HEK293T (cell line): Measurements from ENCODE around the gene IFI30.

ENCODE experiments used
- BHLHE40 ChIP-seq: fragments of 450-650 bp; IDR thresholded peaks from 2 replicates; pipeline ENCODE4 v1.6.1; 2016; ENCODE audit warnings: mild to moderate bottlenecking, moderate library complexity, borderline replicate concordance
- CTBP1 ChIP-seq: fragments of 450-650 bp; IDR thresholded peaks from 2 replicates; pipeline ENCODE4 v1.6.1; 2016; ENCODE audit warnings: borderline replicate concordance
- ELF4 ChIP-seq: fragments of 450-650 bp; IDR thresholded peaks from 2 replicates; pipeline ENCODE4 v1.6.1; 2017; ENCODE audit warnings: antibody characterized with exemption
- FOXA1 ChIP-seq: fragments of 450-650 bp; IDR thresholded peaks from 2 replicates; pipeline ENCODE4 v1.6.1; 2016; ENCODE audit warnings: mild to moderate bottlenecking
- FOXK2 ChIP-seq: fragments of 450-650 bp; IDR thresholded peaks from 2 replicates; pipeline ENCODE4 v1.6.1; 2016; ENCODE audit warnings: mild to moderate bottlenecking
- FOXM1 ChIP-seq: fragments of 450-650 bp; IDR thresholded peaks from 2 replicates; pipeline ENCODE4 v1.6.1; 2017; ENCODE audit warnings: mild to moderate bottlenecking, borderline replicate concordance
- HDGF ChIP-seq: fragments of 450-650 bp; IDR thresholded peaks from 2 replicates; pipeline ENCODE4 v1.6.1; 2017; ENCODE audit warnings: antibody characterized with exemption, borderline replicate concordance
- LEF1 ChIP-seq: fragments of 450-650 bp; IDR thresholded peaks from 2 replicates; pipeline ENCODE4 v1.6.1; 2017; ENCODE audit warnings: mild to moderate bottlenecking, borderline replicate concordance
- NFRKB ChIP-seq: fragments of 450-650 bp; IDR thresholded peaks from 2 replicates; pipeline ENCODE4 v1.6.1; 2016; ENCODE audit warnings: mild to moderate bottlenecking, moderate library complexity
- SP1 ChIP-seq: fragments of 450-650 bp; IDR thresholded peaks from 2 replicates; pipeline ENCODE4 v1.6.1; 2017
- SUZ12 ChIP-seq: fragments of 450-650 bp; IDR thresholded peaks from 2 replicates; pipeline ENCODE4 v1.6.1; 2016; ENCODE audit warnings: mild to moderate bottlenecking
- TARDBP ChIP-seq: fragments of 450-650 bp; IDR thresholded peaks from 2 replicates; pipeline ENCODE4 v1.6.1; 2016
- ZNF384 ChIP-seq: fragments of 450-650 bp; IDR thresholded peaks from 2 replicates; pipeline ENCODE4 v1.6.1; 2016
- TF ChIP-seq, protein P1 (sequence below): fragments of 450-650 bp; IDR thresholded peaks from 2 replicates; pipeline ENCODE4 v1.6.1; 2016

GRCh38 chr19:18179957-18180356 is 6.3 kb downstream of the IFI30 start:
- no peak for TF ChIP-seq NFRKB
- no peak for TF ChIP-seq FOXM1
- TF ChIP-seq SUZ12, result no peak
- TF ChIP-seq SP1, result no peak
- no peak for TF ChIP-seq FOXA1
- TF ChIP-seq TARDBP, result no peak
- TF ChIP-seq, protein P1, sequence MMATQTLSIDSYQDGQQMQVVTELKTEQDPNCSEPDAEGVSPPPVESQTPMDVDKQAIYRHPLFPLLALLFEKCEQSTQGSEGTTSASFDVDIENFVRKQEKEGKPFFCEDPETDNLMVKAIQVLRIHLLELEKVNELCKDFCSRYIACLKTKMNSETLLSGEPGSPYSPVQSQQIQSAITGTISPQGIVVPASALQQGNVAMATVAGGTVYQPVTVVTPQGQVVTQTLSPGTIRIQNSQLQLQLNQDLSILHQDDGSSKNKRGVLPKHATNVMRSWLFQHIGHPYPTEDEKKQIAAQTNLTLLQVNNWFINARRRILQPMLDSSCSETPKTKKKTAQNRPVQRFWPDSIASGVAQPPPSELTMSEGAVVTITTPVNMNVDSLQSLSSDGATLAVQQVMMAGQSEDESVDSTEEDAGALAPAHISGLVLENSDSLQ, result no peak
- TF ChIP-seq BHLHE40, result no peak
- TF ChIP-seq ELF4, result no peak
- TF ChIP-seq FOXK2, result no peak
- TF ChIP-seq ZNF384, result no peak
- TF ChIP-seq CTBP1, result no peak
- TF ChIP-seq LEF1, result no peak
- no peak for TF ChIP-seq HDGF
